GM12892 (cell line): ENCODE data around the gene DEUP1. TPM values are rescaled to one million over a fixed set of nuclear protein-coding genes. Genes with fewer than 3 reads are reported as not detected.
"Not testable (repeated sequence)": the region's sequence is repeated elsewhere in the genome, so short reads cannot be mapped to it uniquely, and the experiment has no call there.

Experiments
- DNase-seq: peaks from one replicate; pipeline ENCODE4 v3.0.0; 2011; ENCODE audit not compliant: insufficient read length
- FAIRE-seq: peaks from 2 replicates; lab custom pipeline; 2011; peaks lifted over from hg19 to GRCh38; lab: Jason Lieb, UNC
- POLR2A ChIP-seq: IDR thresholded peaks from 2 replicates; pipeline ENCODE4 v1.6.1; 2011; ENCODE audit warnings: low read depth, low read length, control low read depth
- POLR2AphosphoS5 ChIP-seq: IDR thresholded peaks from 2 replicates; pipeline ENCODE4 v1.6.1; 2011; ENCODE audit warnings: low read depth, low read length, control low read depth
- TAF1 ChIP-seq: IDR thresholded peaks from 2 replicates; pipeline ENCODE4 v1.6.1; 2011; ENCODE audit warnings: low read depth, mild to moderate bottlenecking, control low read depth, low read length, borderline replicate concordance
- polyA plus RNA-seq: library from polyadenylated mRNA; unstranded; fragments of >200 nt; gene quantifications from one replicate; pipeline ENCODE4 v1.2.1, GENCODE V29; 2012; ENCODE audit warnings: missing spikeins, inconsistent platforms; ENCODE audit not compliant: missing spikeins

Gene DEUP1
- polyA plus RNA-seq: not detected

- DNase-seq: no peak
- FAIRE-seq: no peak
- TF ChIP-seq POLR2A (no peak), TAF1 (no peak), POLR2AphosphoS5 (no peak)
Measured at GRCh38 chr11:93330446-93330984, at the start of gene DEUP1. TSS of gene DEUP1 (plus strand) at chr11:93330742. CDS start at chr11:93332260, 1,518 bp downstream.

- no peak for FAIRE-seq
- TF ChIP-seq POLR2A (no peak), TAF1 (no peak), POLR2AphosphoS5 (no peak)
- no peak for DNase-seq
Measured at GRCh38 chr11:93285430-93285829, 45.1 kb upstream of the DEUP1 start.

- FAIRE-seq: peak; percentile 69
- DNase-seq: no peak
- no peak for TF ChIP-seq POLR2A
- no peak for TF ChIP-seq POLR2AphosphoS5
- no peak for TF ChIP-seq TAF1
Measured at GRCh38 chr11:93287434-93287833, 43.1 kb upstream of the DEUP1 start.

- DNase-seq: no peak
- TF ChIP-seq POLR2A (no peak), TAF1 (no peak), POLR2AphosphoS5 (no peak)
- FAIRE-seq: peak; percentile 99
Measured at GRCh38 chr11:93288079-93288478, 42.5 kb upstream of the DEUP1 start.

GRCh38 chr11:93288767-93289166 lies 41.8 kb upstream of the DEUP1 start:
- TF ChIP-seq TAF1 (no peak), POLR2A (no peak), POLR2AphosphoS5 (no peak)
- peak; percentile 93 for FAIRE-seq
- DNase-seq: no peak

- TF ChIP-seq POLR2A (no peak), TAF1 (no peak), POLR2AphosphoS5 (no peak)
- FAIRE-seq: peak; percentile 80
- no peak for DNase-seq
Measured at GRCh38 chr11:93289782-93290463, 40.6 kb upstream of the DEUP1 start.

- DNase-seq: no peak
- peak; percentile 5 for FAIRE-seq
- TF ChIP-seq POLR2A (no peak), POLR2AphosphoS5 (no peak), TAF1 (no peak)
Measured at GRCh38 chr11:93291110-93291509, 39.4 kb upstream of the DEUP1 start.

GRCh38 chr11:93291898-93292297 lies 38.6 kb upstream of the DEUP1 start:
- FAIRE-seq (peak; percentile 63), DNase-seq (no peak)
- TF ChIP-seq POLR2AphosphoS5 (no peak), POLR2A (no peak), TAF1 (no peak)

- DNase-seq (no peak), FAIRE-seq (peak; percentile 60)
- no peak for TF ChIP-seq POLR2AphosphoS5
- no peak for TF ChIP-seq POLR2A
- TF ChIP-seq TAF1: no peak
Measured at GRCh38 chr11:93295921-93296575, 34.5 kb upstream of the DEUP1 start.

GRCh38 chr11:93303689-93304088 lies 26.9 kb upstream of the DEUP1 start:
- TF ChIP-seq POLR2AphosphoS5 (no peak), TAF1 (no peak), POLR2A (no peak)
- DNase-seq (no peak), FAIRE-seq (no peak)

- FAIRE-seq, DNase-seq: not testable (repeated sequence)
Measured at GRCh38 chr11:93314399-93314798, 16.1 kb upstream of the DEUP1 start.

GRCh38 chr11:93319224-93319839 lies 11.2 kb upstream of the DEUP1 start:
- no peak for FAIRE-seq
- TF ChIP-seq TAF1 (no peak), POLR2AphosphoS5 (no peak), POLR2A (no peak)
- DNase-seq: no peak

GRCh38 chr11:93320230-93320629 lies 10.3 kb upstream of the DEUP1 start:
- DNase-seq: no peak
- no peak for FAIRE-seq

More at GRCh38 chr11:93320230-93320629, 10.3 kb upstream of the DEUP1 start:
- no peak for TF ChIP-seq TAF1
- no peak for TF ChIP-seq POLR2A
- TF ChIP-seq POLR2AphosphoS5: no peak
